MG63 (cell line): ENCODE data around the gene PIAS4. TPM values are rescaled to one million over a fixed set of nuclear protein-coding genes. Genes with fewer than 3 reads are reported as not detected.
"Not testable (repeated sequence)": the region's sequence is repeated elsewhere in the genome, so short reads cannot be mapped to it uniquely, and the experiment has no call there.

Source experiments
- DNase-seq: peaks from one replicate; pipeline ENCODE4 v3.0.0-alpha.2; 2020
- H3K27me3 ChIP-seq: fragments of 250-450 bp; sonication (Bioruptor Pico); 2 replicates; pipeline ENCODE4 v1.5.1; 2020; ENCODE audit warnings: mild to moderate bottlenecking, moderate library complexity
- H3K36me3 ChIP-seq: fragments of 250-450 bp; sonication (Bioruptor Pico); 2 replicates; pipeline ENCODE4 v1.5.1; 2020; ENCODE audit warnings: mild to moderate bottlenecking, moderate library complexity
- H3K4me3 ChIP-seq: fragments of 250-450 bp; sonication (Bioruptor Pico); 2 replicates; pipeline ENCODE4 v1.5.1; 2020; ENCODE audit warnings: mild to moderate bottlenecking, moderate library complexity
- H3K9me3 ChIP-seq: fragments of 250-450 bp; sonication (Bioruptor Pico); 2 replicates; pipeline ENCODE4 v1.5.1; 2020; ENCODE audit warnings: mild to moderate bottlenecking, moderate library complexity
- total RNA-seq: library from RNA; depleted of rRNA; stranded (reverse); fragments of >200 nt; shearing (Covaris generic); gene quantifications from 2 replicates; pipeline ENCODE4 v1.2.3, GENCODE V29; 2014; ENCODE audit warnings: low replicate concordance

The PIAS4 gene
- total RNA-seq, 1 experiment from 2014 or later = 10.4 TPM

DNA sequence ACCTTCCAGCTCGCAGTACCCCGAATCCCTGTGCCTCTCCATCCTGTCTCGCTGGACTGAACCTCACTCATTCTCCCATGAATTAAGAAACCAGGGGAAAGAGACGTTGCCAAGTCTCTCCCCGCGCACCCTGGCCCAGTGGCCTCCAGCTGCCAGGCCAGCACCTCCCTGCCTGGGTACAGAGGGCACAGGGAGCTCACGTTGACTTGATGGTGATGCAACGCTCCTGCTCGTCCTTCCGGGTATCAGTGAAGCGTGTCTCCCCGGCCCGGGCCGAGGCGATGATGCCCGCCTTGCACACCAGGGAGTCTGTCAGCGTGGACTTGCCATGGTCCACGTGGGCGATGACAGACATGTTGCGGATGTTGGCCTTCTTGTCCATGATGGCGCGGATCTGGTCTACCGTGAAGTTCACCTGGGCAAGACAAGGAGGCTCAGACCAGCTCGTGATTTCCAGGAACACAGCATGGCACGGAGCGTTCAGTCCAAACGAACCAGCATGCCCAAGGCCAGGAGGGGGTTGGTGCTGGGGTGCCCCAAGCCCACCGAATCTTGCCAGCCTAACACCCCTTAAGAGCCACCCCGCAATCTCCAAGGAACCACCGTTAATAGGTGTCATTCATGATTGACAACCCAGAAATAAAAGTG lies 23.5 kb upstream of the PIAS4 start:
- H3K4me3 ChIP-seq = peak overlapping the region; percentile 97
- no peaks in the 10 kb centered on the region for H3K27me3 ChIP-seq
- no peaks in the 10 kb centered on the region for H3K9me3 ChIP-seq
- DNase-seq = peak; percentile 62
- H3K36me3 ChIP-seq = peaks cover 61% of the 10 kb centered on the region

DNA sequence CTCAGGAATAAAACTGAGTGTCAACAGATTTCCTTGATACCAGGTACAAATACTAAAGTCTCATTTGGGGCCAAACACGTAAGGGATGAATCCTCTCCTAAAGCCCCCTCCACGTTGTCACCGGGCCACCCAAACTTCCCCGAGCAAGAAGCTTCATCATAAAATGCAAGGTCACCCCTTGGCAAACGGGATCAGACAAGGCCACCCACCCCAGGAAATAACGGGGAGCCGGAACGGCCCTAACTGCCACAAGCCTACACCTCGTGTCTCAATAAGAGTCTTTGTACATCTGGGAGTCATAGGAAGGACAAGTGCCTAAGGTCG lies 23.0 kb upstream of the PIAS4 start:
- no peak for DNase-seq
- Histone ChIP-seq H3K27me3 (no peaks in the 10 kb centered on the region), H3K36me3 (peaks cover 56% of the 10 kb centered on the region), H3K4me3 (peak overlapping the region; percentile 97), H3K9me3 (no peaks in the 10 kb centered on the region)

DNA sequence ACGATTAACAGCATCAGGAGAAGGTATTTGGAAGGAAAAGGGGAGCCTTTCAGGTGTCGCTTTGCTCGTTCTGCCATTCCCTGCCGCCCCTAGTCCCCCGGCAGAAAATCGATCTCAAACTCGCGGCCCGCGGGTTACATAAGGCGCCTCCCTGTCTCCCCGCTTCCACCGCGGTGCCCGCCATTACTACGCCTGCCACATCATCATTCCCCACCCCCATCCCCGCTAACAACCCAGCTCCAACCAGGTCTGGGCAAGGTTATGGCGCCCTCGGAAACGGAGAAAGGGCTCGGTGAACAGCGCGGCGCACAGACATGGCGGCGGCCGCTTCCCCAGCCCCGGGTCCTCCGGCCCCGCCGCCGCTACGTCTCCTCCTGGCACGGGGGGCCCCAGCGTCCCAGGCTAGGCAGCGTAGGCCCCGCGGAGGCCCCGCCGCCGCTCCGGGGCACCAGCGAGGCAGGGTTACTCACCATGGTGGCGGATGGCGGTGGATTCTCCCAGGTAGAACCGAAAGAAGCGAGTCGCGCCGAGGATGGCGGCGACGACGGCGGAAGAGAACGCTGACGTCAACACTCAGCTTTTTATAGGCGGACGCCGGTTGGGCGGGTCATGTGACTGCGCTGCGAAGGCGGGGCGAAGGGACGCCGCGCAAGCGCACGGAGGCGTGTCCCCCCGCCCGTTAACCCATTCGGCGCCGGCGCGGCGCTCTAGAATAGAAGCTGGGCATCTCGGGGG lies 22.5 kb upstream of the PIAS4 start, which contains the start of gene EEF2:
Gene EEF2 (minus strand): TSS at position 556 of the 735 bp plus-strand sequence. CDS start 83 bp downstream, at position 473.
- H3K36me3 ChIP-seq = peaks cover 50% of the 10 kb centered on the region
- H3K27me3 ChIP-seq = no peaks in the 10 kb centered on the region
- H3K9me3 ChIP-seq = no peaks in the 10 kb centered on the region
- H3K4me3 ChIP-seq = peak within 1 kb of the TSS; percentile 97
- peak; percentile 63 for DNase-seq

DNA sequence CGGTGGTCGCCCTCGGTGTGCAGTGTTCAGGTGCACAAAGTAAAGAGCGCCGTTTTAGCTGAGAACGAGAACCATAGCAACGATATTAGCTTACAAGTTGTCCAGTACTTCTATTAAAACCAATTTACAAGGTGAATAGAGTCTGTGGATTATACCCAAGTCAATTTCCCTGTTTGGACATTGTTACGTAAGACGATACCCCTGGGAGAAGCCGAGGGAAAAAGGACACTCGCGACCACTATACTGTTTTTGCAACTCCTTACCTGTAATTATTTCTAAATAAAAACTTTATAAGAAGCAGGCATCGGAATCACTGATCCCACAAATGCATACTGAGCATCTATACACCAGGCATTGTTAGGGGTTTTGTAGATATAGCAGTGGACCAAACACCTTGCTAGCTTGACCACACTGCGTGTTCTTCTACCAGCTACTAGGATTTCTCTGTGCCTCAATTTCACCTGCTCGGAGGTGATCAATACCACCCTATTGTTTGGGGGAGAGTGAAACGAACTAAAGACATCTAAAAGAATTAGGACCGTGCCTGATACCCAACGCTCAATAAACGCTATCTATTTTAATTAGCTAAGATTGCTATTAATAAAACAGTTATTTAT lies 21.8 kb upstream of the PIAS4 start:
- Histone ChIP-seq H3K4me3 (peak overlapping the region; percentile 97), H3K27me3 (no peaks in the 10 kb centered on the region), H3K9me3 (no peaks in the 10 kb centered on the region), H3K36me3 (peaks cover 44% of the 10 kb centered on the region)
- no peak for DNase-seq

DNA sequence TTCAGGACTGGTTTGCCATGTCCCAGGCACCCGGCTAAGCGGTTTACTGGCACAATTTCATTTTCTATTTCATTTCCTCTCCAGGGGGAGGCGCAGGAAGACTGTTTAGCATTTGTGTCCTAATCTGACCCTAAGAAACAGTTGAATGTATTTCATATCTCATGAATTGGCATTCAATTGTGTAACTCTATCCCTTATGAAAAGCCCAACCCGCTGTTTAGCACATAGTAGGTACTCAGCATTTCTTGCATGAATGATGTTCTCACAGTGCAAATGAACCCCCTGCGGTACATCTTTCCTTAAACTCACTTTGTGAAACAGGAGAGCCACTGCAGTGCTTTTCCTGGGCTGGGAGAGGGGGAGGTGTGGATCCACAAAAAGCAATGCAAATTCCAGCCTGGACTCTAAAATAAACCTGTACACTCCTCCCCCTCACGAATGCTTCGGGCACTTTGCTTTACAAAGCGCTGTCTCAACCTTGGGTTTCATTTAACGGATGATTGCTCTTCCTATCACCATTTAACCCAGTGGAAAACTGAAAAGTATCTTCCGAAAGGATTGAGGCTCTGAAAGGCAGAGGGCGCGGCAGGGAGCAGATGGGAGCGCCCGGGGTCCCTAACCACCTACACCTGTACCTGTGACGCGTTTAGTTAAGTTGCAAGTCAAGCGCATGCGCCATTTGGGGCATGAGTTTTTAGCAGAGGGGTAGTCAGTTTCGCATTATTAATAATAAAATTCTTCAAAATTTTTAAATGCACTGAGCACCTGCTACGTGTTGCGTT lies 21.1 kb upstream of the PIAS4 start:
- Histone ChIP-seq H3K4me3 (peak overlapping the region; percentile 97), H3K36me3 (peaks cover 37% of the 10 kb centered on the region), H3K27me3 (no peaks in the 10 kb centered on the region), H3K9me3 (no peaks in the 10 kb centered on the region)
- DNase-seq = peak; percentile 36

DNA sequence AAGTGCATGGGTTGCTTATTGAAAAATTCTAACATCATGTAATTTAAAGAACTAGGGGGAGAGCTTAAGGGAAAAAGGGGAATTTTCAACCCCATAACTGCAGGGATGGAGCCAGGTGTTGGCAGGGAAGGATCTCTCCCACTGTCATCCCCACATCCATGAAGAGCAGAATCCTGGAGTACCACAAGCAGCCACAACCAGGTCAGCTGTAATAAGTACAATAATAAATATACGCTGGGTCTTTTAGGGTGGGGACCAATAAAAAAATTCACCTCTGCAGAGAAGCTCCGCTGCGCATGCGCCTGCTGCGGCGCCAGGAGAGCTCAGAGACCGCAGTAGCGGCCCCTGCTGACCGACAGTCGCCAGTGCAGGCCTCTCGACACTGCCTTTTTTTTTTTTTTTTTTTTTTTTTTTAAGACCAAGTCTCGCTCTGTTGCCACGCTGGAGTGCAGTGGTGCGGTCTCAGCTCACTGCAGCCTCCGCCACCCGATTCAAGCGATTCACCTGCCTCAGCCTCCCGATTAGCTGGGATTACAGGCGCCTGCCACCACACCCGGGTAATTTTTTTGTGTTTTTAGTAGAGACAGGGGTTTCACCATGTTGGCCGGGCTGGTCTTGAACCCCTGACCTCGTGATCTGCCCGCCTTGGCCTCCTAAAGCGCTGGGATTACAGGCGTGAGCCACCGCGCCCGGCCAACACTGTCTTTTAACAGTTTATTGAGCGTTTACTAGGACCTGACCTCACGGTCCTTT lies 19.7 kb upstream of the PIAS4 start:
- no peak overlapping the region for H3K4me3 ChIP-seq

DNA sequence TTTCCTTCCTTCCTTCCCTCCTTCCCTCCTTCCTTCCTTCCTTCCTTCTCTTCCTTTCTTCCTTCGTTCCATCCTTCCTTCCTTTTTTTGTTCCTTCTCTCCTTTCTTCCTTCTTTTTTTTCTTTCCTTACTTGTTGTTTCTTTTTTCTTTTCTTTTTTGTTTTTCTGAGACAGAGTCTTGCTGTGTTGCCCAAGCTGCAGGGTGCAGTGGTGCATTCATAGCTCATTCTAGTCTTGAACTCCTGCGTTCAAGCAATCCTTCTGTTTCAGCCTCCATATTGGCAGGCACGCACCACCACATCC lies 16.8 kb upstream of the PIAS4 start:
- H3K9me3 ChIP-seq = no peaks in the 10 kb centered on the region
- H3K36me3 ChIP-seq = no peaks in the 10 kb centered on the region
- H3K4me3 ChIP-seq = no peak overlapping the region
- no peaks in the 10 kb centered on the region for H3K27me3 ChIP-seq
- no peak for DNase-seq

More for the DNA sequence above, 19.7 kb upstream of the PIAS4 start:
- Histone ChIP-seq H3K27me3 (no peaks in the 10 kb centered on the region), H3K9me3 (no peaks in the 10 kb centered on the region), H3K36me3 (peaks cover 23% of the 10 kb centered on the region)
- peak; percentile 68 for DNase-seq

DNA sequence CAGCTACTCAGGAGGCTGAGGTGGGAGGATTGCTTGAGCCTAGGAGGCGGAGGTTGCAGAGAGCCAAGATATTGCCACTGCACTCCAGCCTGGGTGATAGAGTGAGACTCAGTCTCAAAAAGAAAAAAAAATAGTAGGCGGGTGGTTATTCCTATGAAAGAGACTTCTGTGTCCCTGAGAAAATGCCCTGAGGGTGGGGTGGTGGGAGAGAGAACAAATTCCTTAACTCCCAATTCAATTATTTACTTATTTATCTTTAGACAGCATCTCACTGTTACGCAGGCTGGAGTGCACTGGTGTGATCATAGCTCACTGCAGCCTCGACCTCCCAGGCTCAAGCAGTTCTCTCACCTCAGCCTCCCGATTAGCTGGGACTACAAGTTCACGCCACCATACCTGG lies 11.9 kb upstream of the PIAS4 start:
- Histone ChIP-seq H3K36me3 (no peaks in the 10 kb centered on the region), H3K27me3 (no peaks in the 10 kb centered on the region), H3K4me3 (no peak overlapping the region), H3K9me3 (no peaks in the 10 kb centered on the region)
- DNase-seq = no peak

DNA sequence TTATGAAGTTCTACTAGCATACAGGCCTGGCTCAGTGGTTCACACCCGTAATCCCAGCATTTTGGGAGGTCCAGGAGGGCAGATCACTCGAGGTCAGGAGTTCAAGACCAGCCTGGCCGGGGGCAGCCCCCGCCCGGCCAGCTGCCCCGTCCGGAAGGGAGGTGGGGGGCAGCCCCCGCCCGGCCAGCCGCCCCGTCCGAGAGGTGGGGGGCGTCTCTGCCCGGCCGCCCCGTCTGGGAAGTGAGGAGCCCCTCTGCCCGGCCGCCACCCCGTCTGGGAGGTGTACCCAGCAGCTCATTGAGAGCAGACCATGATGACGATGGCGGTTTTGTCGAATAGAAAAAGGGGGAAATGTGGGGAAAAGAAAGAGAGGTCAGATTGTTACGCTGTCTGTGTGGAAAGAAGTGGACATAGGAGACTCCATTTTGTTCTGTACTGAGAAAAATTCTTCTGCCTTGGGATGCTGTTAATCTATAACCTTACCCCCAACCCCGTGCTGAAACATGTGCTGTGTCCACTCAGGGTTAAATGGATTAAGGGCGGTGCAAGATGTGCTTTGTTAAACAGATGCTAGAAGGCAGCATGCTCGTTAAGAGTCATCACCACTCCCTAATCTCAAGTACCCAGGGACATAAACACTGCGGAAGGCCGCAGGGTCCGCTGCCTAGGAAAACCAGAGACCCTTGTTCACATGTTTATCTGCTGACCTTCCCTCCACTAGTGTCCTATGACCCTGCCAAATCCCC lies 8.7 kb upstream of the PIAS4 start:
- DNase-seq, H3K36me3 ChIP-seq, H3K9me3 ChIP-seq, H3K27me3 ChIP-seq, H3K4me3 ChIP-seq: not testable (repeated sequence)

DNA sequence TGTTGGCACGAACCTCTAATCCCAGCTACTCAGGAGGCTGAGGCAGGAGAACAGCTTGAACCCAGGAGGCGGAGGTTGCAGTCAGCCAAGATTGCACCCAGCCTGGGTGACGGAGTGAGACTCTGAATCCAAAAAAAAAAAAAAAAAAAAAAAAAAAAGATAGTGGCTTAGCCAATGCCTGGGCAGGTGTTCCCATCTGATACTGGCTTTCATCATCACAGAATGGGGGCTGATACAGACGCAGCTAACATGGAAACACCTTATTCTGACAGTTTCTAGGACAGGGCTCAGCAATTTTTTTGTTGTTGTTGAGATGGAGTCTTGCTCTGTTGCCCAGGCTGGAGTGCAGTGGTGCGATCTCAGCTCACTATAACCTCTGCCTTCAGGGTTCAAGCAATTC lies 6.7 kb upstream of the PIAS4 start:
- not testable (repeated sequence) for H3K27me3 ChIP-seq, H3K36me3 ChIP-seq, H3K4me3 ChIP-seq, H3K9me3 ChIP-seq, DNase-seq

DNA sequence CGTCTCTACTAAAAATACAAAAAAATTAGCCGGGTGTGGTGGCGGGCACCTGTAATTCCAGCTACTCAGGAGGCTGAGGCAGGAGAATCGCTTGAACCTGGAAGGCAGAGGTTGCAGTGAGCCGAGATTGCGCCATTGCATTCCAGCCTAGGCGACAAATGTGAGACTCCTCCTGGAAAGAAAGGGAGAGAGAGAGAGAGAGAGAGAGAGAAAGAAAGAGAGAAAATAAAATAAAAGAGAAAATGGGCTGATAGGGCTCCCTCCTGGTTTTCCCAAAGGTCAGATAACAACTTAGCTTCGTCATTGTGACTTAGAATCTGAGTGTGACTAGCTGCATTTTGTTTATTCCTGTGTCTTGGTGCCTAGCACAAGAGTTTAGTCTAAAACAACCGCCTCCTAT lies 2.1 kb upstream of the PIAS4 start:
- not testable (repeated sequence) for H3K36me3 ChIP-seq, H3K4me3 ChIP-seq, H3K9me3 ChIP-seq, DNase-seq, H3K27me3 ChIP-seq

DNA sequence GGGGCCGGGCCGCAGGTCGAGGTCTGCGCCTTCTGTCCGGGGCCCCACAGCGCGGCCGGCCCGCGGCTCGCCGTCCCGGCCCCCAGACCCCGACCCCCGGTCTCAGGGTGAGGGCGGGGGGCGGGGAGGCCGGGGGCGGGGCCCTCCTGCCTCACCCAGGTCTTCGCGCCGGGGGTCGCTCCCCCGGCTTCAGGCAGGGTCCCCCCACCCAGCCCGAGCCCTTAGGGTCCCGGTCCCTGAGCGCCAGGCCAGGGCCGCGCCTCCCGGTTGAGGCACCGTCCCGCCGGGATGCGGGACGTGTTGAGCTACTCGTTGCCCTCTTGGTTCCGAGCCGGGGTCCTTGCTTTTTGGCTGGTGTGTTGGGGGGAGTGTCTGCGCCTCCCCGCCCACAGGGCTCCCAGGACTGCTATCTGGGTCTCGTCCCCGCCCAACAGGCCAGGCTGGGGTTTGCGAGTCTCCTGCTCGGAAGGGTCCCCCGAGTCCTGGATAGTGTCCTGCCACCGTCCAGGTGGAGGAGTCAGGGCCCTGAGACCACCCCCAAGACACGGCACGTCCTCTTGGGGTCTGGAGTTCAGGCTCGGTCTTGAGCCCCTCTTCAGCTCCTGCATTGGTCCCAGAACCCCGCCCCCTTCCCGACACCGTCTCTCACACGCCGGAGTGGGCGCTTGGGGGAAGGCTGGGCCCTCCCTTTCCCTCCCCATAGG lies 452 bp downstream of the PIAS4 start:
- H3K9me3 ChIP-seq = no peaks in the 10 kb centered on the region
- DNase-seq = peak; percentile 26
- no peaks in the 10 kb centered on the region; the same call in 1 of the 2 replicates for H3K36me3 ChIP-seq

DNA sequence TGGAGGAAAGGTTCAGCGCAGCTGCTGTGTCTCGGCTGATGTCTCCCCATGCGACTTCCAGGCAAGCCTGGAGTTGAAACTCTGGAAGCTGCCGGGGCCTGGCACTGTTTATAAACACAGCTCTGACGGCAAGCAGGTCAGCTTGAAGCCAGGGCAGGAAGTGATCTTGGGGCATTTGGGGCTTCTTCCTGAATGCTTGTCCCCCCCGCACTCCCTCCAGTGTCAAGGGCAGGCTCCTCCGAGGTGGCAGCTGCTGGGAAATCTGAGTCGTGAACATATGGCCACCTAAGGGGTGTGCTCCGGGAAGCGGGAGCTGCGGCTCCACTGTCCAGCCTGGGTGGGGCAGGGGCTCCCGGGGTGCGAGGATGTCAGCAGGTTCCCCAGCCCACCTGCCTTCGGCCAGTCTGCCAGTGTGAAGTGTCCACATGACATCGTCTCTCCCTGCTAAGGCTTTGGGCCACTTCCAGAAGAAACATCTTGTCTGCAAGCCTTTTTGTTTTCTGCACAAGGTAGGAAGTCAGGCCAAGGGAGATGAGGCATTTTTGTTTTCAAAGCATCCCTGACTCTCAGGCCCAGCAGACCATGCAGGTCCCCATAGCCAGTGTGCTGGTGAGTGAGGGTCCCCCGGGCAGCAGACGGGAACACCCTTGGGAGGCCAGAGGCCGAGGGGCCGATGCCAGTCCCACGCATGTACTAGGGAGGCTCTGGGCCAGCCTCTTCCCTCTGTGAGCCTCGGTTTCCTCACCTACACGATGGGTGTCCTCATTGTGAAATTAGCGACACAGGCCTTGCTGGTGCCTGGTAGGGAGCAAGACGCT lies 2.7 kb downstream of the PIAS4 start:
- no peak for DNase-seq
- H3K9me3 ChIP-seq = no peaks in the 10 kb centered on the region
- H3K4me3 ChIP-seq = no peak overlapping the region
- no peaks in the 10 kb centered on the region; the same call in 1 of the 2 replicates for H3K36me3 ChIP-seq
- no peaks in the 10 kb centered on the region for H3K27me3 ChIP-seq

More for the DNA sequence above, 452 bp downstream of the PIAS4 start:
- Histone ChIP-seq H3K4me3 (peak overlapping the region; percentile 87), H3K27me3 (no peaks in the 10 kb centered on the region)

DNA sequence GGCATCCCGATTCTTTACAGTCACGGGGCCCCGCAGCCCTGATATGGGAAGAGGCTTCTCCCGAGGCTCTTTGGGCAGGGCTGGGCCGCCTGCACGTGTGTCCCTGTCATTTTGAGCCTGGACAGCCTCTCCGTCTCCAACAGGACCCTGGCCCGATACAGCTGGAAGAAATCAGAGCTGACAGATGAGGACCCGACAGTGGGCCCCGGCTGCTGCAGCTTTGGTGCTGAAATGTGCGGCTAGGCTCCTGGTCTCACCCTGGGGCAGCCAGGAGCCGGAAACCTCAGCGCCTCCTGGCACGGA lies 3.2 kb downstream of the PIAS4 start:
- H3K9me3 ChIP-seq = no peaks in the 10 kb centered on the region
- no peaks in the 10 kb centered on the region; the same call in 1 of the 2 replicates for H3K36me3 ChIP-seq
- no peak overlapping the region for H3K4me3 ChIP-seq
- no peak for DNase-seq
- no peaks in the 10 kb centered on the region for H3K27me3 ChIP-seq

DNA sequence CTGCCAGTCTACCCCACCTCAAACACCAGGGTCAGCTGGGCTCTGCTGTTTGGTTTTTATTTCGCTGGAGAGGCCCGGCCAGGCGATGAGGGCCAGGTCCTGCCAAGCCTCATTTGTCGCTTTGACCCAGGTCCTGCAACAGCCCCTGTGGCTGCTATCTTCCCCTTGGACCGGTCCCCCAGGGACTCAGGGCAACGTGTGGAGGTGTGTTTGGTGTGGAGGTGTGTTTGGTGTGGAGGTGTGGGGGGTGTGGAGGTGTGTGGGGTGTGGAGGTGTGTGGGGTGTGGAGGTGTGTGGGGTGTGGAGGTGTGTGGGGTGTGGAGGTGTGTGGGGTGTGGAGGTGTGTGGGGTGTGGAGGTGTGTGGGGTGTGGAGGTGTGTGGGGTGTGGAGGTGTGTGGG lies 3.9 kb downstream of the PIAS4 start:
- H3K36me3 ChIP-seq, H3K27me3 ChIP-seq, H3K9me3 ChIP-seq, H3K4me3 ChIP-seq, DNase-seq: not testable (repeated sequence)
